ENCODE results near the gene CARF.
A peak's percentile ranks its signal among the peaks of the same experiment; 100 is the strongest.

Gene CARF

DNA sequence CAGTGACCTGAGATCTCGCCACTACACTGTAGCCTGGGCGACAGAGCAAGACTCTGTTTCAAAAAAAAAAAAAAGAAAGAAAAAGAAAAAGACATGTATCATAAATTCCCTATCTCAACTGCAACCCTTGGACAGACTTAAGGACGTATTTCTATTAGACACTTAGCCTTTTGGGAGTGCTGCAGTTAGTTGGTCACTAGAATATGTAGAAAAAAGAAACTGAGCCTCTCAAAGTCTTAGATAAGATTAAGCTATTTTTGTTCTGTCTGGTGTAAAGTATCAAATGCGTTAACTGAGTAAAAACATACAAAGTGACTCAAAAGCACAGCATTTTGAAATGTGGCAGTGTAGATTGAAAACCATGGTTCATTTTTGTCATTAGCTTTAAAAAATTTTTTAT is 109.9 kb downstream of the CARF start:
- no peak for DNase-seq

DNA sequence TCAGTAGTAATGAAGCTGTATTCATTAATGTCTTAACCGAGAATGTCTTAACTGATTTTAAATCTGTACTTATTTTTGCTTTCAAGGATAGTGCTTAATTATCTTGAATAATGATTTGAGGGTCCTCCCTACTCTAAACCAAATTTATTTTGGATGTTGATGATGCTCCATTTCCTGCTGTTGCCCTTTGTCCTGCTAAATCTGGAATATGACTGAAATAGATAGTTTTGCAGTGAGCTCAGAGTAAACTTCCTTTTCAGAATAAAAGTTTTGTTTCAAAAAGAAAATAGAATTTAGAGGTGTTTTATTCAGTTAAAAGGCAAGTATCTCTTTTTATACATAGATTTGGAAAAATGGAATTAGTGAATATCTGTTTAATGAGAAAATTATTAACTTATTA is 110.7 kb downstream of the CARF start:
- DNase-seq: no peak

DNA sequence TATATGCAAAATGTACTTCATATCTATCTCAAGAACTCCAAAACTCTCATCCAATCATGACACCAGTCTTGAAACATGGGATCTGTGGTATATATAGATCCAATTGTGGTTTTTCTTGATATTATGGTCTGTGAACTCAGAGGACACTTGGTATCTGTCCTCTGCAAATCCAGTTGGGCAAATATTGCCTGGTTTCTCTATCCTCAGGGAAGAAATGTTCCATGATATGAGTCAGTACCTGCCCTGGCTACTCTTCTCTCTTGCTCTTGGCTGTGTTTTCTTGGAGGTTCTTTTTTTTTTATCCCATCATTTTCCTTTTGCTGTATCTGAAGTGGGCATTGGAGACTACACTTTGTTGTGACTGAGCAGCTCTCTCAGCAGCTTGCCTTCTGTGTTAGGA is 113.5 kb downstream of the CARF start:
- no peak for DNase-seq

DNA sequence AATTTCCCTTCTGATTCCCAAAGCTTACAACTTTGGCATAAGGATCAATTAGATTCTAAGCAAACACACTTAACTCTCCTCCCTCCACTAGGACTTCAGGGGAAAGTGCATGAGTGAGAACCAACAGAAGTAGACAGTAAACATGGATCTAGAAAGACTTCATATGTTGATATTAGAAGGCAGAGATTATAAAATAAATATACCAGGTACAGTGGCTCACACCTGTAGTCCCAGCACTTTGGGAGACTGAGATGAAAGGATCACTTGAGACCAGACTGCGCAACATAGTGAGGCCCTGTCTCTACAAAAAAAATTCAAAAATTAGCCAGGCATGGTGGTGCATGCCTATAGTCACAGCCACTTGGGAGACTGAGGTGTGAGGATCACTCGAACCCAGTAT is 118.5 kb downstream of the CARF start:
- DNase-seq: no peak

DNA sequence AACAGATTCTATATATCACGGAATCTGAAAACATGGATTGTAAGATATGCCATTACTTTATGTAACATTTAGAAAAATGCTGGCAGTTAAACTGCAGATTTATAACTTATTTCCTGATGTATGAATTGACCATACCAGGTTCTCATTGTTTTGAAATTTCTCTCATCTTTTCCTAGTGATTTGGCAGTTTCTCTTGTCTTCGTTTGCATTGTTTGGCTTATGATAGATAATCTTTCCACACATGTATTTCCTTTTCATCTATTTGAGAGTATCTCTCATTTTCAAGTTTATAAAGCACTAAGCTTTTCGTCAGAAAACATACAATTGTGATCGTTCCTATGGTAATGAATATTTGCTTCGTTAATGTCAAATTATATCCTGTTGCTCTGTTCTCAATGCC is 118.9 kb downstream of the CARF start:
- no peak for DNase-seq

DNA sequence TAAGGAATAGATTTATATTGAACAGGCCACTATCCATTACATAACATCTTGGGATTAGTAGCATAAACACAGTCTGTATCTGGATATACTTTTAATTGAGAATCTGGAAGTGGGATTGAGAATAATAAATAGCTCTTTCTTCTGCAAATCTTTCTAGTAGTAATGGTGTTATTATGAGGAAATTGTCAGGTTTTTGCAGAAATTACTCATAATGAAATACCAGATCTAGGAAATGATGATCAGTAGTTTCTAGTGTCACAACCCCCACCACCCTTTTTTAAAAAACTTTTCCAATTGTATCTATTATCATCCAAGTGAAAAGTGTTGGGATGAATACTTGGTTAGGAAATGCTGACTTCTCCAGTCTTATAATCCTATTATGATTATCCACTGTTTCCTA is 121.3 kb downstream of the CARF start:
- DNase-seq: peak; percentile 28

DNA sequence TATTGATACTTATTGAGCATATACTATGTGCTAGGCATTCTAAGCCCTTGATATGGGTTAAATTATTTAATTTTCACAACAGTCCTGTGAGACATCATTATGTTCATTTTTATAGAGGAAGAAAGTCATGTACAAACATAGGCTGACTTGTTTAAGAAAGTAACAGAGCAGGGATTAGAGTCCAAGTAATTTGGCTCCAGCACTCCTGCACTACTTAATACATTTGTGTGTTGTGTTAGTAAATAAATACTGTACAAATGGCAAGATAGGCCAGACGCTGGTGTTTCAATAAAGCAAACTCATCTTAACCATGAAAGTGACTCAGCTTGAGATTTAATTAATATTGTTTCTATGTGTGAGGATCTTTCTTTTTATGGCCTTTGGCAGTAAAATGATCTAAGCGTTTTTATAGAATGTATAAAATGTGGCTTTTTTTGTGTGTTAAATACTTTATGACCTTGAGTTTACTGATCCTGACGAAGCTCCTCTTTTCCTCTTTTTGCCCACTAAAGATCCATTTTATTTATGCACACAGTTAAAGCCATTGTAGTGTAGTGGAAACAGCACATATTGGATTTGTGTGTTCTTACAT is 123.9 kb downstream of the CARF start:
- DNase-seq: no peak
